Ovary (tissue), 9 donors: ENCODE data around the gene TMX4. TPM values are rescaled to one million over a fixed set of nuclear protein-coding genes. Genes with fewer than 3 reads are reported as not detected.
"Not testable (repeated sequence)": the region's sequence is repeated elsewhere in the genome, so short reads cannot be mapped to it uniquely, and the experiment has no call there.

Experiments used
- DNase-seq, 5 donors: peaks; one replicate each; pipeline ENCODE4 v3.0.0-alpha.2; 2019 to 2020
- H3K27ac ChIP-seq, 2 donors: fragments of 200-600 bp; one replicate each; pipeline versions ENCODE4 v1.5.1 to v1.8.0; 2019 to 2022
- H3K27me3 ChIP-seq: fragments of 200-600 bp; one replicate; pipeline ENCODE4 v1.8.0; 2022
- H3K36me3 ChIP-seq: fragments of 200-600 bp; sonication (generic); one replicate; pipeline ENCODE4 v1.5.1; 2019
- H3K4me1 ChIP-seq: one replicate; pipeline ENCODE4 v1.8.1; 2013; ENCODE audit warnings: mild to moderate bottlenecking, moderate library complexity; ENCODE audit not compliant: insufficient read depth
- H3K4me3 ChIP-seq: fragments of 200-600 bp; sonication (generic); one replicate; pipeline ENCODE4 v1.5.1; 2017
- H3K9me3 ChIP-seq, 2 donors: fragments of 200-600 bp in 1 of 2; sonication (generic) in 1 of 2; one replicate each; pipeline versions ENCODE4 v1.5.1 to v1.8.1; 2013 to 2019; ENCODE audit warnings: mild to moderate bottlenecking in 1 of 2, moderate library complexity in 1 of 2
- EP300 ChIP-seq: sonication (generic); formaldehyde crosslinking; IDR thresholded peaks from one replicate; pipeline ENCODE4 v1.6.1; 2017; ENCODE audit warnings: antibody characterized with exemption
- POLR2A ChIP-seq: fragments of 450-650 bp; IDR thresholded peaks from one replicate; pipeline ENCODE4 v1.6.1; 2017; ENCODE audit warnings: antibody characterized with exemption, mild to moderate bottlenecking, moderate library complexity
- WGBS, 3 donors: extraction: QIAGEN DNeasy Blood & Tissue Kit in 1 of 3; methylation state at CpG; one replicate each; pipeline versions ENCODE4 v1.1.5 to v1.1.7; 2013 to 2017; 5-methylcytosine and 5-hydroxymethylcytosine counted together
- intact Hi-C, 4 donors: fragments of 100-400 bp; cut with DNase I; formaldehyde crosslinking; loops; one replicate each; pipeline versions ENCODE4 v1.11.0 to v1.15.1; 2022 to 2023
- polyA plus RNA-seq, 2 donors: library from polyadenylated mRNA; stranded (reverse); fragments of 200-250 nt in 1 of 2; fragments of 350-450 nt in 1 of 2; fragmentation: Illumina TruSeq in 1 of 2; extraction: RNeasy Lipid Tissue Mini Kit (QIAGEN cat#74804) in 1 of 2; gene quantifications; one replicate each; pipeline ENCODE4 v1.2.3, GENCODE V29; 2013 to 2014
- total RNA-seq, 7 donors: library from RNA; depleted of rRNA in 2 of 7; stranded (reverse); fragments of >200 nt in 2 of 7; fragmentation: NEBNext Ultra II Directional in 3 of 7; extraction: Animal tissue kit (Norgen Biotek cat#: 25700) in 3 of 7; gene quantifications; one replicate each; pipeline versions ENCODE4 v1.1.0 to v1.2.4, GENCODE V29; 2016 to 2023
- TF ChIP-seq, protein P1 (sequence below), 3 donors: fragments of 450-650 bp in 2 of 3; fragments of 200-600 bp in 1 of 3; IDR thresholded peaks; one replicate each; pipeline versions ENCODE4 v1.5.1 to v1.8.0; 2016 to 2022; ENCODE audit warnings: antibody characterized with exemption in 3 of 3, mild to moderate bottlenecking in 1 of 3
- donor health status: DM: no; HTN: no; CAD: no; lungs with moderate emphysema.
- donor health status: DM: no; HTN: no; CAD: no.
- donor health status: Bipolar disorder and iron deficiency.
- donor health status: DM: yes; HTN: yes; CAD: no.
- donor health status: DM: no; HTN: no; CAD: no.
- donor health status: DM: yes; HTN: yes; CAD: no.

The TMX4 gene
- total and polyA plus RNA-seq, 9 donors: 26.6 to 103 (median 66.9) TPM

DNA sequence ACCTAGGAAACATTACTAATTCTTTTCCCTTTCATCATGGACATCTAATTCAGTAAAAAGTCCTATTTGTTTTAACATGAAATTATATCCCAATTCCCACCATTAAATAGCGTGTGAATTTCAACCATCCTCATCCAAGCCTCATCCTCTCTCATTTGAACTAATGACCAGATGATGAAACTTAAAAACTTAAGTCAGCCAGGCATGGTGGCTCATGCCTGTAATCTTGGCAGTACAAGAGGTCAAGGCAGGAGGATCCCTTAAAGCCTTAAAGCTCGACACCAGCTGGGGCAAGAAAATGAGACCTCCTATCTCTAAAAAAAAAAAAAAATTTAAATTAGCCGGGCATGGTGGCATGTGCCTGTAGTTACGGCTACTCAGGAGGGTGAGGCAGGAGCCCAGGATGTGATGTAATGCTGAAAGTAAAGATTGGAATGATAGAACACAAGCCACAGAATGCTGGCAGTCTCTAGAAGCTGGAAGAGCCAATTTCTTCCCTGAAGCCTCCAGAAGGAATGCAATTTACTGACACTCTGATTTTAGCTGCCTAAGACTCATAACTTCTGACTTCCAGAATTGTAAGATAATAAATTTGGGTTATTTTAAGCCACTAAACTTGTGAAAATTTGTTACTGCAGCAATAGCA is 52.2 kb downstream of the TMX4 start:
- Histone ChIP-seq H3K27ac (no peak overlapping the region), H3K9me3 (no peaks in the 10 kb centered on the region), H3K4me1 (no peaks in the 10 kb centered on the region), H3K27me3 (no peaks in the 10 kb centered on the region), H3K4me3 (no peak overlapping the region), H3K36me3 (no peaks in the 10 kb centered on the region)
- intact Hi-C loops: no loop called here
- 40 to 57% (median 51%) methylated on average over 4 of the region's 4 CpGs for WGBS, 3 donors
- DNase-seq: no peak
- TF ChIP-seq, protein P1, sequence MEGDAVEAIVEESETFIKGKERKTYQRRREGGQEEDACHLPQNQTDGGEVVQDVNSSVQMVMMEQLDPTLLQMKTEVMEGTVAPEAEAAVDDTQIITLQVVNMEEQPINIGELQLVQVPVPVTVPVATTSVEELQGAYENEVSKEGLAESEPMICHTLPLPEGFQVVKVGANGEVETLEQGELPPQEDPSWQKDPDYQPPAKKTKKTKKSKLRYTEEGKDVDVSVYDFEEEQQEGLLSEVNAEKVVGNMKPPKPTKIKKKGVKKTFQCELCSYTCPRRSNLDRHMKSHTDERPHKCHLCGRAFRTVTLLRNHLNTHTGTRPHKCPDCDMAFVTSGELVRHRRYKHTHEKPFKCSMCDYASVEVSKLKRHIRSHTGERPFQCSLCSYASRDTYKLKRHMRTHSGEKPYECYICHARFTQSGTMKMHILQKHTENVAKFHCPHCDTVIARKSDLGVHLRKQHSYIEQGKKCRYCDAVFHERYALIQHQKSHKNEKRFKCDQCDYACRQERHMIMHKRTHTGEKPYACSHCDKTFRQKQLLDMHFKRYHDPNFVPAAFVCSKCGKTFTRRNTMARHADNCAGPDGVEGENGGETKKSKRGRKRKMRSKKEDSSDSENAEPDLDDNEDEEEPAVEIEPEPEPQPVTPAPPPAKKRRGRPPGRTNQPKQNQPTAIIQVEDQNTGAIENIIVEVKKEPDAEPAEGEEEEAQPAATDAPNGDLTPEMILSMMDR (IDR thresholded peaks at IDR 0.05): no peak
- TF ChIP-seq POLR2A: no peak
- no peak for TF ChIP-seq EP300

DNA sequence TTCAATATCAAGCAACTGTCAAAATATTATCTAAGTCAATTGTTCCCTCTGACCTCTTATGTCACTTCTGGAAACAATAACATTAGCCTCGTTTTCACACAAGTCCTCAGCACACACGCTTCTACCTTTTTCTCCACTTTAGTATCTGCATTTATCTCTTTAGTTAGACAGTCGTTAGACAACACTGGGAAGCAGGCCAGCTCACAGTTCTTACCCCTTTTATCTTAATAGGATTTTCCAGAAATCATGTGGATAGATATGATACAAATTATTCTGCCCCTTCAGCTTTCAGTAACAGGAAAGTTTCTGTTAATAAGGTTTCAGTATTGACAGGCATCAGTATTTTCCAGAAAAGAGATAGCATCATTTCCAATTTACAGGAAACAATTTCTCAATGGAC is 53.4 kb downstream of the TMX4 start:
- TF ChIP-seq EP300: no peak
- H3K4me3 ChIP-seq: no peak overlapping the region
- no peak overlapping the region for H3K27ac ChIP-seq
- no peaks in the 10 kb centered on the region for H3K9me3 ChIP-seq
- no peaks in the 10 kb centered on the region for H3K27me3 ChIP-seq
- H3K4me1 ChIP-seq: no peaks in the 10 kb centered on the region
- no peak for DNase-seq
- H3K36me3 ChIP-seq: no peaks in the 10 kb centered on the region
- intact Hi-C loops: no loop called here
- WGBS, 3 donors: 14 to 22% (median 19%) methylated on average over 3 of the region's 3 CpGs

DNA sequence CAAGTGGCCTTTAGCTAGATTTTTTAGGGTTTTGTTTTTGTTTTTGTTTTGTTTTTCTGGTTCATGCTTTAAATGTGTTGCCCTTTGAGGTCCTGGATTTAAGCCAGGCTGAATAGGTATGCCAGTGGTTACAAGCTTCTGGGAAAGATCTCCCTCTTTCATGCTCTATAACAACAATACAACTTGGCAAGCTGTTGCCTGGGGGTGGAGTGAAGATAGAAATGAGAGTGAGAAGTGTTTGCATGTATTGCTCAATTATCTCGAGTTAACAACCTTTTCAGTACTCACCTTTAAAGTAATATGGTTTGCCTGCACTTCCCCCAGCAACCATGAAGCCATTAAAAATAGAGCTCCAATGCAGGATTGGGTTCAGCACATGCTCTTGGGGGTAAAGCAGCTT is 60.1 kb downstream of the TMX4 start:
- Histone ChIP-seq H3K4me1 (no peaks in the 10 kb centered on the region), H3K27ac (no peak overlapping the region), H3K27me3 (no peaks in the 10 kb centered on the region), H3K4me3 (no peak overlapping the region), H3K36me3 (no peaks in the 10 kb centered on the region), H3K9me3 (no peaks in the 10 kb centered on the region)
- WGBS, 3 donors: 33 to 45% (median 41%) methylated on average over 1 of the region's 1 CpG
- no peak for DNase-seq
- intact Hi-C loops: no loop called here
- TF ChIP-seq, protein P1 (IDR thresholded peaks at IDR 0.05): no peak
- TF ChIP-seq EP300 (no peak), POLR2A (no peak)

DNA sequence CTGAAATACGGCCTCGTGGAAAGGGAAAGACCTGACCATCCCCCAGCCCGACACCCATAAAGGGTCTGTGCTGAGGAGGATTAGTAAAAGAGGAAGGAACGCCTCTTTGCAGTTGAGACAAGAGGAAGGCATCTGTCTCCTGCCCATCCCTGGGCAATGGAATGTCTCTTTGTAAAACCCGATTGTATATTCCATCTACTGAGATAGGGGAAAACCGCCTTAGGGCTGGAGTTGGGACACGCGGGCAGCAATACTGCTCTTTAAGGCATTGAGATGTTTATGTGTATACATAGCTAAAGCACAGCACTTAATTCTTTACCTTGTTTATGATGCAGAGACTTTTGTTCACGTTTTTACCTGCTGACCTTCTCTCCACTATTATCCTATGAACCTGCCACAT is 63.0 kb downstream of the TMX4 start:
- WGBS, 3 donors: 78 to 81% (median 80%) methylated on average over 9 of the region's 9 CpGs
- H3K4me1 ChIP-seq, H3K4me3 ChIP-seq, intact Hi-C loops, H3K27me3 ChIP-seq, DNase-seq, H3K36me3 ChIP-seq, H3K9me3 ChIP-seq, H3K27ac ChIP-seq: not testable (repeated sequence)

DNA sequence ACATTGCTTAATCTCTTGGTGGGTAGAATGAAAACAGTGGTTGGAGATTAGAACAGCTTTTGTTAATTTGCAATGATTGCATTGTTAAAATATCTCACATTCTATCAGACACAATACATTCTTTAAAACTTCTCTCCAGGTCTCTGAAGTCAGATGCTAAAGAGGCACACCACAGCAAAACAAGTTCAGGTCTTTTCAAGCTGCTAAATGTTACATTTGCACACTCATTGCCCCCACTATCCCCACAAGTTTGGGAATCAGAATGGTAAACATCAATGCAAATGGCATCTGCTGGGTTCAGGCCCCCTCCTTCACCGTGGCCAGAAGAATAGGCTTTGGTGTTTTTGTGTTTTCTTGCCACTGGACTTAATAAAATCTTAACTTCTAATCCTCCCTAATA is 69.2 kb downstream of the TMX4 start:
- intact Hi-C loops: no loop called here
- TF ChIP-seq, protein P1 (IDR thresholded peaks at IDR 0.05): no peak
- TF ChIP-seq EP300: no peak
- TF ChIP-seq POLR2A: no peak
- Histone ChIP-seq H3K9me3 (no peaks in the 10 kb centered on the region), H3K4me3 (no peak overlapping the region), H3K4me1 (no peaks in the 10 kb centered on the region), H3K36me3 (no peaks in the 10 kb centered on the region), H3K27ac (no peak overlapping the region), H3K27me3 (no peaks in the 10 kb centered on the region)
- WGBS, 3 donors: 67 to 76% (median 76%) methylated on average over 1 of the region's 1 CpG
- no peak for DNase-seq
